HK-2 (cell line): Measurements from ENCODE around the gene KCNT2.
"Not testable (repeated sequence)": the region's sequence is repeated elsewhere in the genome, so short reads cannot be mapped to it uniquely, and the experiment has no call there.

Source experiments
- DNase-seq: peaks from one replicate; pipeline ENCODE4 v3.0.0-alpha.2; 2018; ENCODE audit not compliant: unreplicated experiment

KCNT2 gene

GRCh38 chr1:196319301-196319700, 288.9 kb downstream of the KCNT2 start:
- no peak for DNase-seq

- DNase-seq: peak; percentile 13
Observed at GRCh38 chr1:196317535-196318522, 290.4 kb downstream of the KCNT2 start.

- no peak for DNase-seq
Observed at GRCh38 chr1:196312739-196313138, 295.5 kb downstream of the KCNT2 start.

DNA sequence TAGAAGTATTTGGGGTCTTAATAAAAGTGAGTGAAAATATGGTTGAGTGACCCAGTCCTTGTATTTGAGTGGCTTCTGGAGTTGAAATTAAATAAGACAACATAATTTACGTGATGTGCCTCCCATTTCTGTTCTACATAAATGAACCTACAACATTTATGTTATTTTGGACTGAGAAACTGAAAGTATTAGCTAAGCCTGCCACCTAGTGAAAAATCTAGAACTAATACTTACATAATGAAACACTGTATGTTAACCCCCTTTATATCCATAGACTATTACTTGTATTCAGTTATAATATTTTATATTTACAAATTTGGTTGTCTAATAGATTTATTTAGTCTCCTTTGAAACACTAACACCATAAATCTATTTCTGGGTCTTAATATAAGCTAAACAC, 298.9 kb downstream of the KCNT2 start:
- no peak for DNase-seq

- no peak for DNase-seq
Observed at GRCh38 chr1:196308176-196308575, 300.1 kb downstream of the KCNT2 start.

DNA sequence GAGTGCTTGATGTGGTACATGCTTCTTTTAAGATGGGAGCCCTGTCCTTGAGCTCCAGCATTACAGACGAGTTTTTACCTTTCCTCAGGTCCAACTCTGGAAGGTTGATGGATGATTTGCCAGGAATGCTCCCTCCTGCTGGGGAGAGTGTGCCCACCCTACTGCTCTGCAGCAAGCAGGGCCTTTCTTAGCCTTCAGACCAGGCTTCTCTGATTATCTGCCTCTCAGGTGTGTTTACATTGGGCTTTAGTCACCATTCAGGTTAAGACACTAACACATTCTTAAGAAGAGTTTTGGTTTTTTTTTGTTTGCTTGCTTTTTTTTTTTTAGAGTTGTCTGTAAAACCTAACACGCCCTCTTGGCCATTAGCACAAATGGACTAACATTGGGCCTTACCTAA, 301.8 kb downstream of the KCNT2 start:
- no peak for DNase-seq

DNA sequence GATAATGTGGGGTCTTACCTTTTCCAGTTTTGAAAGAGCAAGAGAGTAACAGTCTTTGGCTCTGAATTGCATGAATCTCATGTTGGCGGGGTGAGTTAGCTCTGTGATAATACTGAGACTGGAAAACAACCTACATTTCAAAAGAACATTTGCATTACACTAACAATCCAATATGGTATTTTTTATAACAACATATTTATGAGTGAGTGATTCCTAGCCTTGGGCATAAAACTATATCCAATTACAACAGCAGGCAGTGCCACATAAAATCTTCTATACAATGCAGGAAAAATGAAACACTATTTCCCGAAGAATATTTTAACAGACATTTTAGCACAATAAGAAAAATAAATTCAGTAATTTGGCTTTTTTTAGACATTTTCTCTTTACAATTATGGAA, 303.0 kb downstream of the KCNT2 start:
- DNase-seq: no peak

- no peak for DNase-seq
Observed at GRCh38 chr1:196302981-196303380, 305.3 kb downstream of the KCNT2 start.

- no peak for DNase-seq
Observed at GRCh38 chr1:196302420-196302819, 305.8 kb downstream of the KCNT2 start.

DNA sequence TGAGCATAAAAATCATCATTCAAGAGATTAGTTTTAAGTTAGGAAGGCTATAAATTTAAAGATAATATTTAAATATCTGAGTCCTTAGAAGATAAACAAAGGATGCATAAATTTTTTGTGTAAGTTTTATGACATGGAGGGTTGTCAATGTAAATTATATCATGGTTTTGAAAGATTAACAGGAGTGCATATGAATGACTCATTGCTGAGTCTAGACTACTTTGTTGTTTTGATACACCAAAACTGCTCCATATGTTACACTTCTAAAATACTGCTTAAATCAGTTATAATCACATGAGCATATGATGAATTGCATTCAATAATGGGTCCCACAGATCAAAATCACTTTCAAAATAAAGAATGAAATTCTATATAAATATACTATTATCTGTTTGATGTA, 312.5 kb downstream of the KCNT2 start:
- DNase-seq: no peak

- DNase-seq: no peak
Observed at GRCh38 chr1:196278816-196279215, 329.4 kb downstream of the KCNT2 start.

GRCh38 chr1:196277860-196278259, 330.4 kb downstream of the KCNT2 start:
- no peak for DNase-seq

DNA sequence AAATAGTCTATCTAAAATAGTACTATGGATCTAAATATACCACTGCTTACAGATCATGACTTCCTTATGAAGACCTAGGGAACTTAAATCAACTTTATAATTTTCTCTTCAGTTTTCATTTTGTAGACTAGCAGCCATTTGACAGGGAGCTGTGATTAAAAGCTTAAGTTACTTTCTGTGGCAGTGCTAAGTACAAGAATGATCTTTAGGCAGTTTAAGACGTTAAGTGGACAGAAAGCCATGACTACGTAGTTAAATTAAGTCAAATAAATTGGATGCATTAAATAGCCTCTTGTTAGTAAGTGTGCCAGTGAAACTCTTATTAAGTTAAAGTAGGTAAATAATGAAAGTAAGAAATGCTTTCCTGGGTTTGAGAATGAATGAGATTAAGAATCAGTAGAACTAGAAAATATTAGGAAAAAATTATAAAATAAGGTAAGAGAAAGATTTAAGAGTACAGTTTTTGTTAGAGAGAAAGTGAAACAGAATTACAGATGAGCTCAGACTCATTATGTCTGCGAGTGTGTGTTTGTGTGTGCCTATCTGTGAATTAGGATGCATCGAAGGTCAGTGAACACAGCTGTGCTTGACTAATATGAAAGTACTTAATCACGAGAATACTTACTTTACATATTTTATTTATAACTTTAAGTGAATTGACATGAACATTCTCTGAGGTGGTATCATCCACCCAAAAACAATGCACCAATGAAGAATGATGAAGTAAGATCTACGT, 336.9 kb downstream of the KCNT2 start:
- DNase-seq: no peak

DNA sequence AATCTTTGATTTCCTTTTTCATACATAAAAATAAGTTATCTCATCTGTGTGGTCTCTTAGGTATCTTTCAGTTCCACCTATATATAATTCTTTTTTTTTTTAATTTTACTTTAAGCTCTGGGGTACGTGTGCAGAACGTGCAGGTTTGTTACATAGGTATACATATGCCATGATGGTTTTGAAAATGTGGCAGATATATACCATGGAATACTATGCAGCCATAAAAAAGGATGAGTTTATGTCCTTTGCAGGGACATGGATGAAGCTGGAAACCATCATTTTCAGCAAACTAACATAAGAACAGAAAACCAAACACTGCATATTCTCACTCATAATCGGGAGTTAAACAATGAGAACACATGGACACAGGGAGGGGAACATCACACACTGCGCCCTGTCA, 345.2 kb downstream of the KCNT2 start:
- DNase-seq: not testable (repeated sequence)

DNA sequence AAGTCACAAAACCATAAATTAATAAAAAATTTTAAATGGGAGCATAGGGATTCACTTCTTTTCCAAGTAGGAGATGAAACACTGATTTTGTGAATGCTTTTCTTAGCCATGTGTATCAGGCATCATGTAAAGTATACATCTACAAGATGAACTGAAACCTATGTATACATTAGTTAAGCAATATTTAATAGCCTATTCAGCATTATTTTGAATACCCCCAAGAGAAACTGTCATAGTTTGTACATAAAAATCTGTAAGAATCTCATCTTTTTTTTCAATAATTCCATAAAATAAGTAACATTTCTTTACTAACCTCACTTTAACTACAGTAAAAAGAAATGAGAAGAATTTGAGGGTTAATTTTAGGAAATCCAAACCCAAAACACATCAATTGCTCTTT, 348.0 kb downstream of the KCNT2 start:
- no peak for DNase-seq

GRCh38 chr1:196259316-196259715, 348.9 kb downstream of the KCNT2 start:
- DNase-seq: no peak

- DNase-seq: no peak
Observed at GRCh38 chr1:196255762-196256161, 352.5 kb downstream of the KCNT2 start.

DNA sequence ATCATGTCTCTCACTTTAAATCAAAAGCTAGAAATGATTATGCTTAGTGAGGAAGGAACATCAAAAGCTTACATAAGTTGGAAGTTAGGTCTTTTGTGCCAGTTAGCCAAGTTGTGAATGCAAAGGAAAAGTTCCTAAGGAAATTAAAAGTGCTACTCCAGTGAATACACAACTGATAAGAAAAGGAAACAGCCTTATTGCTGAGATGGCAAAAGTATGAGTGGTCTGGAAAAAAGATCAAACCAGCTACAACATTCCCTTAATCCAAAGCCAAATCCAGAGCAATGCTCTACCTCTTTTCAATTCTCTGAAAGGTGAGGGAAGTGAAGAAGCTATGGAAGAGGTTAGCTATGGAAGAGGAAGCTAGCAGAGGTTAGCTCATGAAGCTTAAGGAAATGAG, 378.7 kb downstream of the KCNT2 start:
- DNase-seq: no peak

GRCh38 chr1:196214866-196215265, 393.4 kb downstream of the KCNT2 start:
- DNase-seq: no peak

DNA sequence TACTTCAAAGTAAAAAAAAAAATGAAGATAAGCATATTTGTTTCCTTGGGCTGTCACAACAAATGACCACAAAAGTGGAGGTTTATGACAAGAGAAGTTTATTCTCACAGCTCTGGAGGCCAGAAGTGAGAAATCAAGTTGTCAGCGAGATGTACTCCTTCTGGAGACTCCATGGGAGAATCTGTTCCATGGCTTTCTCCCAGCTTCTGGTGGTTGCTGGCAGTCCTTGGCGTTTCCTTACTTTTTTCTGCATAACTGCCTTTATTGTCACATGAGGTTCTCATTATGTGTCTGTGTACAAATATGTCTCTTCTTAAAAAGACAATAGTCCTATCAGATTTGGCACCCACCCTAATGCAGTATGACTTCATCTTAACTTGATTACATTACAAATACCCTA, 398.3 kb downstream of the KCNT2 start:
- no peak for DNase-seq

DNA sequence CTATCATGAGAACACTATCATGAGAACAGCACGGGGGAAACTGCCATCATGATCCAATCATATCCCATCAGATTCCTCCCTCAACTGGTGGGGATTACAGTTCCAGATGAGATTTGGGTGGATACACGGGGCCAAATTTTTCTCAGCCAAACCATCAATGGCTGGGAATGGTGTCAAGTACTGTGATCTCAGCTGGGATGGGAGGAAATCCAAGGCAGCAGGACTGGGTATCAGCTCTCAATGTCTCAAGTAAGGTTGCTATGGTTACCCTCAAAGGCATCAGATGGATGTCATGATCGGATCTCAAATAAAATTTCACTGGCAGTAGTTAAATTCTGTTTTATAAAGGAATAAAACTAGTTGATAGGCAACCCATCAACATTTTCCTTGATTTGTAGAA, 399.0 kb downstream of the KCNT2 start:
- DNase-seq: no peak

GRCh38 chr1:196207612-196208217, 400.5 kb downstream of the KCNT2 start:
- no peak for DNase-seq

GRCh38 chr1:196205882-196206281, 402.4 kb downstream of the KCNT2 start:
- no peak for DNase-seq
